ENCODE data around the gene URAD.
"Not testable (repeated sequence)": the region's sequence is repeated elsewhere in the genome, so short reads cannot be mapped to it uniquely, and the experiment has no call there.

URAD gene

GRCh38 chr13:27964741-27965323 lies 23.7 kb downstream of the URAD start:
- no peak for TF ChIP-seq CTCF (IDR thresholded peaks at IDR 0.05; ENCODE audit: extremely low read depth, insufficient read depth, missing control alignments)
- in situ Hi-C loops (cut with MboI; ENCODE audit: low pct_unique_long_range_greater_than_20kb, low sequenced_read_pairs, unreplicated experiment) = no loop called here
- no peak for DNase-seq (ENCODE audit: low spot score)

- DNase-seq (ENCODE audit: low spot score); in situ Hi-C loops (cut with MboI; ENCODE audit: low pct_unique_long_range_greater_than_20kb, low sequenced_read_pairs, unreplicated experiment): not testable (repeated sequence)
Observed at GRCh38 chr13:27964206-27964605, 24.3 kb downstream of the URAD start.

GRCh38 chr13:27963491-27963890 lies 25.0 kb downstream of the URAD start:
- in situ Hi-C loops (cut with MboI; ENCODE audit: low pct_unique_long_range_greater_than_20kb, low sequenced_read_pairs, unreplicated experiment) = no loop called here
- no peak for TF ChIP-seq CTCF (IDR thresholded peaks at IDR 0.05; ENCODE audit: extremely low read depth, insufficient read depth, missing control alignments)
- DNase-seq (ENCODE audit: low spot score) = no peak

GRCh38 chr13:27962982-27963381 lies 25.5 kb downstream of the URAD start:
- in situ Hi-C loops (cut with MboI; ENCODE audit: low pct_unique_long_range_greater_than_20kb, low sequenced_read_pairs, unreplicated experiment) = no loop called here
- DNase-seq (ENCODE audit: low spot score) = no peak
- TF ChIP-seq CTCF (IDR thresholded peaks at IDR 0.05; ENCODE audit: extremely low read depth, insufficient read depth, missing control alignments) = no peak

- DNase-seq (ENCODE audit: low spot score) = no peak
- no peak for TF ChIP-seq CTCF (IDR thresholded peaks at IDR 0.05; ENCODE audit: extremely low read depth, insufficient read depth, missing control alignments)
- in situ Hi-C loops (cut with MboI; ENCODE audit: low pct_unique_long_range_greater_than_20kb, low sequenced_read_pairs, unreplicated experiment) = no loop called here
Observed at GRCh38 chr13:27962128-27962841, 26.2 kb downstream of the URAD start.

GRCh38 chr13:27961227-27962085 lies 27.0 kb downstream of the URAD start:
- no peak for DNase-seq (ENCODE audit: low spot score)
- in situ Hi-C loops (cut with MboI; ENCODE audit: low pct_unique_long_range_greater_than_20kb, low sequenced_read_pairs, unreplicated experiment) = no loop called here
- TF ChIP-seq CTCF (IDR thresholded peaks at IDR 0.05; ENCODE audit: extremely low read depth, insufficient read depth, missing control alignments) = peak; percentile 1

Data from GM13977 (cell line).